GM18907 (cell line): ENCODE data around the gene SHISA8.
A peak's percentile ranks its signal among the peaks of the same experiment; 100 is the strongest.

Experiments
- ATAC-seq: cut with Tn5 transposase; IDR thresholded peaks from one replicate; pipeline ENCODE4 v1.9.1; 2021; ENCODE audit warnings: mild to moderate bottlenecking, moderate library complexity; ENCODE audit not compliant: unreplicated experiment

SHISA8 gene

GRCh38 chr22:41862530-41863266 lies 52.2 kb downstream of the SHISA8 start:
- peak; percentile 52 for ATAC-seq

- ATAC-seq = peak; percentile 54
These were observed 52.7 kb downstream of the SHISA8 start for GRCh38 chr22:41862160-41862529.
